HG03175 (cell line): ENCODE results near the gene ANKS3.

Experiments used
- ATAC-seq: cut with Tn5 transposase; IDR thresholded peaks from one replicate; pipeline ENCODE4 v1.9.1; 2021; ENCODE audit warnings: mild to moderate bottlenecking, moderate library complexity; ENCODE audit not compliant: unreplicated experiment

ANKS3 gene

DNA sequence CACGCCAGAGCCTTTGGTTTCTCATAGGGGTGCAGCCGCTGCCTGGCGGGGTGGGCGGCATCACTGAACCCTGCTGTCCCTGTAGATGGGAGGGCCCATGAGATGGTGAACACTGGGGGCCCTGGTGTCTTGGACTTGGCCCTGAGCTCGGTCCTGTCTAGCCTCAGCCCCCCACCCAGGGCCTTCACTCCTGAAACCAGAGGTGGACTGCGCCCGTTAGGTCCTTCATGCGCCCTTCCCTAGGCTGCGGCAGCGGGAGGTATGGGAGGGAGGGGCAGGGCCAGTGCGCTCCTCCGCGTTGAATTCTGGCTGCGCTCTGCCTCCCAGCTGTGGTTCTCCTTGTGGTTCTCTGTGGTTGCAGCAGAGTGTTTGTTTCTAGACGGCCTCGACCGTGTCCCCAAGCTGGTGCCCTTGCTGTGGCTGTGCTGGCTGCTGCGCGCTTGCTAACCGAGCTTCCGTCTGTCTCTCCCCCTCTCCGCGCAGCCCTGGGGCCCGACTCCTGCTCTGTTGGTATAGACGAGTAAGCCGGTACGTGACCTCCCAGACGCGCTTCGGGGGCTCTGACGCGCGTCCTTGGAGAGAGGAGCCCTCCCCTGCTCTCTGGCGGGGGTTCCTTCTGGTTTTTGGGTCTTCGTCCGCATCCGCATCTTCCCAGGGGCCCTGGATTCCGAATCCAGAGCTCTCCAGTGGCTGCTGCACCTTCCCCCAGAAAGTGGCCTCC lies 48.1 kb downstream of the ANKS3 start:
- ATAC-seq, result no peak

DNA sequence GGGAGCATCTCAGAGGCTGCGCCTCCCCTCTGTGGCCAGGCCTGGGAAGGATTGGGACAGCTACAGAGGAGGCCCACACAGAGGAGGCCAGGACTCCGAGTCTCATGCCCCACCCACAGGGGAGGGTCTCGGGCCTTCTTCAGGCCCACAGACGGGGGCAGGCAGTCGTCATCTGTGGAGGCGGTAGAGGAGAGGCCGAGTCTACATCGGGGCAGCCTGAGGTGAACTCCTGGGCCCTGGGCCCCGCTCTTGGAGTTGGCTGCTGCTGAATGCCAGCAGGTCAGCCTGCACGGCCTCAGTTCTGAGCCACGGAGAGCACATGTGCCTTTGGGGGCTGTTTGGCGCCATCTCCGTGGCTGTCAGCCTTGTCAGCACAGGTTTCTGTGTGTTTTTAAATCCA lies 48.8 kb downstream of the ANKS3 start:
- ATAC-seq, result no peak

DNA sequence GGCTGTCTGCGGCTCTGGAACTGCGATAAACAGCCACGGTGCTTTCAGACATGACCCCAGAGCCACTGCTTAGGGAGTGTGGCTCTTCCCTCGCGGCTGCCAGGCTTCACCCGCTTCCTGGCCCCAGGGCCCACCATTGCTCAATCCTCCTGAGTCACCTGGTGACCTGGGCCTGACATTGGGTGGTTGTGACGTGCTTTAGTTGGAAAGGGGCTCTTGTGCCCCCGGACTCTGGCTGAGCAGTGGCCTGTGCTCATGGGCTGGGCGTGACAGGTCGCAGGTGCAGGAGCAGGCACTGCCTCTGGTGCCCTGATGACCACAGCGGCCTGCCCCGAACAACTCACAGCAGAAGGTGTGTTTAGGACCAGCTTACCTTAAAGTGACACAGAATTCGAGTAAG lies 49.3 kb downstream of the ANKS3 start:
- no peak for ATAC-seq

DNA sequence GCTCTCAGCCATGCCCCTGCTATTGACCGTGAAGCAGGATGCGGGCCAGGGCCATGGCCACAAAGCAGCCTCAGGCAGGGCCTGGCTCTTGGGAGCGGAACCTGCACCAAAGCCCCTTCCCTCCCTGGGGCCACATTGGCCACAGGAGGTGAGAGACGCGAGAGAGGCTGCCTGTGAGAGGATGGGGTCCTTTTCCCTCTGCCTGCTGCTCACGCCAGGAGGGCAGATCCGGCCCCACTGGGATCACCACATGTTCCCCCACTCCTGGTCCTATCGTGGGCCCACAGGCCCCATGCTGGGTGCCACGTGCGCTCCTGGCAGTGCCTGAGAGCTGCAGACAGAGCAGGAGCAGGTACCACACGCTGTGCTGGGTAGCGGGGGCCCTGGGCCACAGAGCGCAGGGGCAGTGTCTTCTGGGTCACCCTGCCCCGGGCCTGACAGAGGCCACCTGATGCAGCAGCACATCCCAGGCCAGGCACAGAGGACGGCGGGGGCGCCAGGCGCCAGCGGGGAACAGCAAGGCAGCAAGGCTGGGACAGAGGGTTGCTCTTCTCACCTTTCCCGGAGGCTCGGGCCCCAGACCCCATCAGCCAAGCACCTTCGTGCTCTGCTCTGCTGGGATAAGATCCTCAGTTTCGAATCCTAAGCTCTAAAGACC lies 49.9 kb downstream of the ANKS3 start:
- ATAC-seq, result no peak

DNA sequence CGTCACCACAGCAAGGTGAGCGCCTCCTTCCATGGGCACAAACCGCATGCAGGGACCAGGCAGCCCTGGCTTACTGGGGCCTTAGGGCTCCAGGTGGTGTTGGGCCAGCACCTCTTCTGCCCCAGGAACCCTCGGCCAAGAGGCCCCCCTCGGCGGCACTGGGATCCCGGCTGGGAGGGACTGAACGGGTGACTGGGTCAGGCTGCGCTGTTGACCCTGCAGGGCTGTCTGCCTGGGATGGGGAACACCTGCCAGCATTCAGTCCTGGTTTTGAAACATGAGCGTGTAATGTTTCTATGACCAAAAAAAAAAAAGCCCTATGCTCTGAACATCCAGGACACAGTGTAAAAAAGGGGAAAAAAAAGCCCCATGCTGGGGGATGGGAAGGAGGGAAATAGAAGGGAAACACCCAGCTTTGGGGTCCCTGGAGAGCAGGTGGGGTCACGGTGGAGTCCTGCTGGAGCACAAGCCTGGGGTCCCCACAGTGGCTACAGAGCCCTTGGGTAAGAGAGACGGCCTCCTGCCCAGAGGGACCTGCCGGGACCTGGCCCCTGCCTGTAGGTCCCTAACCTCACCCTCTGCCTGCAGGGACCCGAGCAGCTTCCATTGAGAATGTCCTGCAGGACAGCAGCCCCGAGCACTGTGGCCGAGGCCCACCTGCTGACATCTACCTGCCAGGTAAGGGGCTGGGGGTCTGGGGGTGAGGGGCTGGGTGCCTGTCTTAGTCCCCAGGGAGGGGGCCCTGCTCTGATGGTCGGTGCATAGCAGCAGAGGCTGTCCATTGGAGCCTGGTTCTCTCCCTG lies 50.6 kb downstream of the ANKS3 start:
- no peak for ATAC-seq

DNA sequence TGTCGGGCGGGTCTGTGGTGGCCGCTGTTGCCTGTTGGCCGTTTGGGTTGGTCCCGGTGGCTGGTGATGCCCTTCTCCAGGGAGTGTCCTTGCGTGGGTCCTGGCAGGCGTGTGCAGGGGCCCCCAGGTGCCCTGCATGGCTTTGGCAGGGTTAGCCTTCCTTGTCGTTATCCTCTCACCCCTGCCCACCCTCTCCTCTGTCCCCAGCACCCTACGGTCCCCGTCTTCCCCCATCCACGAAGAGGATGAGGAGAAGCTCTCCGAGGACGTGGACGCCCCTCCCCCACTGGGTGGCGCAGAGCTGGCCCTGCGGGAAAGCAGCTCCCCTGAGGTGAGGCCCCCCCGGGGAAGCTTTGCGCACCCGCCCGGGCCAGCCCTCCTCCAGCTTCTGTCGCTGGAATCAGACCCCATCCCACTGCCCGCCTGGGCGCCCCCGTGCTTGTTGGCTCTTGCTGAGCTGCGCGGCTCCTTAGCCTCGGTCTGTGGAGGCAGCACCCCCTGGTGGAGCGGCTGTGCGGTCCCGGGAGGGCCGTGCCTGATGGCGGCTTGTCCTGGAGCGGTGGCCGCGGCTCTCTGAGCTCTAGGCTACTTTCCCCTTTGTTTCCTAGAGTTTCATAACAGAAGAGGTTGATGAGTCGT lies 51.3 kb downstream of the ANKS3 start:
- ATAC-seq, result no peak

DNA sequence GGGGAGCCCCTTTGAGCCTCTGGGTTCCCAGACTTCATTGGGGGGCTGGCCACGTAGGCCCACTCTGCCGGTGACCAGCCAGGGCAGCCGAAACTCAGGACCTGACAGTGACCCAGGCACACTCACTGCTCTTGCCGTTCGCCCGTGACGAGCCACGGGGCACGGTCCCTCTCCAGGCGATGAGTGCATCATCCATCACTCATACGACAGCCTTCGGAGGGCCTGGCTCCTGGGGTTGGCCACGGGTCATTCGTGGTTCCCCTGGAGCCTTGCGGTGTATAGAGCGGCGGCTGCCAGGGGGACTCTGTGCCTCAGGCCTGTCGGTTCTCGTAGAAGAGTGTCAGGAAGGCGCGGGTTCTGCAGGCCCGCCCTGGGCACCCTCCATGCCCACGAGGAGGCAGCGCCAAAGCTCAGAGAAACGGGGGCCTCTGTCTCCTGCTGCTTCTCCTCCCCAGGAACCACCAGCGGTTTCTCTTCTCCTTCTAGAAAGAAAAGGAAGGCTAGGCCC lies 51.9 kb downstream of the ANKS3 start:
- ATAC-seq, result no peak

DNA sequence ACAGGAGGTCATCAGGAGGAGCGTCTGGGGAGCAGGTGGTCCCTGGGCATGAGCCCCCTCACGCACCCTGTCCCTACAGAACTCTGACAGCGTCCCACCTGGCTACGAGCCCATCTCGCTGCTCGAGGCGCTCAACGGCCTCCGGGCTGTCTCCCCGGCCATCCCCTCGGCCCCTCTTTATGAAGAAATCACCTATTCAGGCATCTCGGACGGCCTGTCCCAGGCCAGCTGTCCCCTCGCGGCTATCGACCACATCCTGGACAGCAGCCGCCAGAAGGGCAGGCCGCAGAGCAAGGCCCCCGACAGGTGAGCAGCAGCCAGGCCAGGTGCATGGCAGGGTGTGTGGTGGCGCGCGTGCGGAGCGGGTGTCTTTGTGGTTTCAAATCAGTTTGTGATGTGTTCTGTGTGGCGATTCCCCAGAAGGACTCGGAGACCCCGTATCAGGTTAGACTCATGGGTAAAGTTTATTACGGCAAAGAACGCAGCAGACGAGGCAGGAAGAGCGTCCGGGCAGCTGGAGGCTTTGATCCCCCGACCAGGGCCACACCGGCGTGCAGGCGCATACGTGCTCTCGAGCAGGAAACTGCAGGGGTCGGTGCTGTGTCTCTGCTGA lies 52.5 kb downstream of the ANKS3 start:
- ATAC-seq, result no peak

DNA sequence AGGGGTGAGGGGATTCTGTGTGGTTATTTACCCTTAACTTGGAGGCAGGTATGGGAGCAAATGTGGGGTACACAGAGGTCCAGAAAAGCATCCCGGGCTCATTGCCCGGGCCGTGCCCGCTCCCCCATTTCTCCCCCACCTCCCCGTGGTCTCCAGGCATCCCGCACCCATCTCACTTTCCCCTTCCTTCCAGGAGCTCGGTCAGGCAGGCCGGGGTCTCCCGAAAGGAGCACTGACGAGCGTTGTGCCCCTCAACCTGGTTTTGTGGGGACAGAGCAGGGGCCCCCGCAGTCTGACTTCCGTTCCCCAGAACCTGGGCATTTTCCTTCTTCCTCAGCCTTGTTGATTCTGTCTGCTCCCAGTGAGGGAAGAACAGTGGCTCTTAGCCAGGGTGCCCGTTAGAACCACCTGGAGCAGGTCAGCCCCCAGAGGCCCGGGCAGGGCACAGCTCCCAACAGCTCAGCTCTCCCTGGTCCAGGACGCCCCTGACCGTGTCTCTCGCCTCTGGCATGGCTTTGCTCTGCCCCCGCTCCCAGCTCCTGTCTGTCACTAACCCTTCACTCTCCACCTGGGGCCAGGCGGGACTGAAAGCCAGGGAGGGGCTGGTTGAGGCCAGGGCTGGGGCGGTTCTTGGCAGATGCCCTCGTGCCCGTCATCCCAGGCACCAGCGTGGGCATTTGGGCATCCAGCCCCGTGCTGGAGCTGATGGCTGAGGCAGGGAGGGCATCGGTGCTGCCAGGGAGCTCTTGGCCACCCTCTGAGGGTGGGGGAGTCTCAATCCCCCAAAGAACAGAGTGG lies 53.2 kb downstream of the ANKS3 start:
- no peak for ATAC-seq

DNA sequence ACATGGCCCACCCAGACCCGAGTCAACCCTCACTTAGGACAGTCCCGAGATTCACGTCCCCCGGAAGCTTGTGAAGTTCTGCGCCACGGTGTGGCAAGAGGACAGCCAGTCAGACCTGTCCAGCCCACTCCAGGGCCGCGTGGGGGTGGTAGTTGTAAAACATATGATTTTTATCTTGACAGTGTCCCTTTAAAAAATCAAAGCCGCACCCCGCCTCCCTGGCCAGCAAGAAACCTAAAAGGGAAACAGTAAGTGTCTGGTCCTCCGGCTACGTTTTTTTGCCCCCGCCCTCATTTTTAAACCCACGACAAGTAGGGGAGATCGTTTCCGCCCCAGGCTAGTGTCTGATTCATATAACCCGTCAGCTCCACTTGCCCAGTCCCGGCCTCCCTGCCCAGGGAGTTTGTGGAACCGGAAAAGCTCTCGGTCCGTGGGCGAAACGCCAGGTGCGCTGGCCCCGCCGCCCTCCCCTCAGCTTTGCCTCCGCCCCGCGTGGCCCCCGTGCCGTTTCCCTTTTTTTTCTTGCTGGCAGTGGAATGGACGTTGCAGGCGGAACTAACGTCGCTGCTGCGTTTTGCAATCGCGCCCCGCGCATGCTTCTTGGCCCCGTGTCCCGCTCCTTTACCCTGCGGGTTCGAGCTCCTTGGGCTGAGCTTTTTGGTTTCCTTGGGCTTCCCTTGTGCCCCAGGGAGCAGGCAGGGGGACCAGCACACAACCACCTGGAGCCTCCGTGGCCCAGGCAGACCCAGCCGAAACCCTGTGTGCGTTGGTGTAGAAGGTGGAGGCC lies 54.0 kb downstream of the ANKS3 start:
- ATAC-seq, result no peak

DNA sequence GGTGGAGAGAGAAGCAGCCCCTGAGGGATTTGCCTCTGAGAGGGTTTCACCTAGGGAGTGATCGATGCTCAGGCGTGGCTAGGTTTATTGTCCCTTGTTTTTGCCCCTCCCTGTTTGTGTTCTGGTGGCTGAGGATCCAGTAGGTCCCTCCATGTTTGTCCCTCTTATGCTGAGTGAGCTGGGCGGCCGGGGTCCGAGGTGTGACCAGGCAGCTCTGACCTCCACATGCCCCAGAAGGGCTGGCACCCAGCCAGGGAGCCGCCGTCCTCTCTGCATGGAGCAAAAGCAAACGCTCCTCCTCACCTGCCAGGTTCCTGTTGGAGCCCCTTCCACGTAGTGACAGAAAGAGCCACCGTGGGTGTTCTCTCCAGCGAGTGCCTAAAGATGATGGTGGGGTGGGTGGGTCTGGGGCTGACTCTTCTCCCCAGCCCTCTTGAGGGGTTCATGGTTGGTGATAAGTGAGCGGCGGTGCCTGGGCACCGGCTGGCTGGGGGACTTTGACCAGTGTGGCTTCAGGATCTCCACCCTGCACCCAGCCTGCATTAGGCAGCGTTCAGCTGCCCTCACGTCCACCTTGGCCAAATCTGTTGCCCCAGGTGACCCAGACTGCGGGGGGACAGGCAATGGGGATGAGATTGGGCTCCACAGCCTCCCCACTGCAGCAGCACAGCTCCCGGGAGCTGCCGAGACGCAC lies 54.8 kb downstream of the ANKS3 start:
- no peak for ATAC-seq

DNA sequence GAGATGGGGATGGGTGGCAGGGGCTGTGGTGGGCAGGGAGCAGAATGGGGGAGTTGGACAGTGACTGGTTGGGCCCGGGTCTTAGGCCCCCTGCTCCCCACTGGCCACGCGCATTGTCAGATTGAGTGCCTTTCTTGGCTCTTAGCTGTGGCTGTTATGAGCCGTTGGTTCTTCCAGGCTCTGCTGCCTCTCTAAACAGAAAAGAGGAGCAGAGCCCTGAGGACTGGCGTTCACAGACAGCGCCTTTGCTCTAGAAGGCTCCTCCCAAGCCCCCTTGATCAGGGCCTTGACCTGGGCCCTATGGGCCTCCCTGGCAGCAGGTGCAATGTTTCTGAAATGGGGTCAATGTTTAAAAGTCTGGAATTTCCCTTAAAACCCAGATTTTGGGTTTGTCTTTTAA lies 55.5 kb downstream of the ANKS3 start:
- no peak for ATAC-seq

DNA sequence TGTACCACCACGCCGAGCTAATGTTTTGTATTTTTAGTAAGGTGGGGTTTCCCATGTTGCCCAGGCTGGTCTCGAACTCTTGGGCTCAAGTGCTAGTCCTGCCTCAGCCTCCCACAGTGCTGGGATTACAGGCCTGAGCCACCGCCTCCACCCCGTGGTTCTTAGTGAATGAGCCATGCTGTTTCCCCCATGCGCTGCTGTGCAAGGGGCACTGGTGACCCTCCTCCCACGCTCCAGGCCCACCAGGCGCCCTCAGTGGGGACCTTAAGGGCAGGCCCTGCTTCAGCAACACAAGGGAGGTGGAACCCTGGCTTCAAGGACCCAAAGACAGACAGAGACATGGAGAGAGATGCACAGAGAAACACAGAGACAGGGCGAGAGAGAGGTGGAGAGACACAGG lies 56.1 kb downstream of the ANKS3 start:
- no peak for ATAC-seq

DNA sequence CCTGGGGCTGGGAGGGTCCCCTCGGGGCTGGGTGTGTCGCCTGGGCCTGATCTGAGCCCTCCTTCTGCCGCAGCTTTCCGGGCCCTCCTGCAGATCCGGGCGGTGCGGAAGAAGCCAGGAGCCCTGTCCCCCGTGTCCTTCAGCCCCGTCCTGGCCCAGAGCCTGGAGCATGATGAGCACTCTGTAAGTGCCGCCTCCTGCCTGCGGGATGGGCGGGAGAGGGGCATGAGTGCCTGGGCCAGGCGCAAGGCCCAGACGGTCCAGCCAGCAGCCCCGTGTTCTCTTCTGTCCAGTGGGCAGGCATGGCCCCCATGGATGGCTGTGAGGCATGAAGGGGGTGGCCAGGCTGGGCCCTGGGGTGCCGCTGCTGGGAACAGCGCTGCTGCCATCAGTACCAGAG lies 56.7 kb downstream of the ANKS3 start:
- no peak for ATAC-seq

DNA sequence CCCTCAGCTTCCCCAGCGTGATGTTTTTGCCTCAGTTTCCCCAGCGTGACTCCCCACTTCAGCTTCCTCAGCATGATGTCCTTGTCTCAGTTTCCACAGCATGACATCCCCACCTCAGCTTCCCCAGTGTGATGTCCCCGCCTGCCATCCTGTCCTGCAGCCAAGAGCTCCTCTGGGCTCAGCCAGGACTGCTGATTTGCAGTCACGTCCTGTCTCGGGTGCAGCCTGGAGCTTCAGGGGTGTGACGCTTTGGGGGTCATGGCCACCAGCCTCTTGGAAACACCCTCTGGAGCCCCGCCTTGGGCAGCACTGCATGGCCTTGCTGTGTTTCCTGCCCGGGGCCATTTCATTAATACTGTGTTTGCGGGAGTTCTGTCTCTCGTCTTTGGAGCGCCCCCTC lies 57.2 kb downstream of the ANKS3 start:
- ATAC-seq, result no peak

DNA sequence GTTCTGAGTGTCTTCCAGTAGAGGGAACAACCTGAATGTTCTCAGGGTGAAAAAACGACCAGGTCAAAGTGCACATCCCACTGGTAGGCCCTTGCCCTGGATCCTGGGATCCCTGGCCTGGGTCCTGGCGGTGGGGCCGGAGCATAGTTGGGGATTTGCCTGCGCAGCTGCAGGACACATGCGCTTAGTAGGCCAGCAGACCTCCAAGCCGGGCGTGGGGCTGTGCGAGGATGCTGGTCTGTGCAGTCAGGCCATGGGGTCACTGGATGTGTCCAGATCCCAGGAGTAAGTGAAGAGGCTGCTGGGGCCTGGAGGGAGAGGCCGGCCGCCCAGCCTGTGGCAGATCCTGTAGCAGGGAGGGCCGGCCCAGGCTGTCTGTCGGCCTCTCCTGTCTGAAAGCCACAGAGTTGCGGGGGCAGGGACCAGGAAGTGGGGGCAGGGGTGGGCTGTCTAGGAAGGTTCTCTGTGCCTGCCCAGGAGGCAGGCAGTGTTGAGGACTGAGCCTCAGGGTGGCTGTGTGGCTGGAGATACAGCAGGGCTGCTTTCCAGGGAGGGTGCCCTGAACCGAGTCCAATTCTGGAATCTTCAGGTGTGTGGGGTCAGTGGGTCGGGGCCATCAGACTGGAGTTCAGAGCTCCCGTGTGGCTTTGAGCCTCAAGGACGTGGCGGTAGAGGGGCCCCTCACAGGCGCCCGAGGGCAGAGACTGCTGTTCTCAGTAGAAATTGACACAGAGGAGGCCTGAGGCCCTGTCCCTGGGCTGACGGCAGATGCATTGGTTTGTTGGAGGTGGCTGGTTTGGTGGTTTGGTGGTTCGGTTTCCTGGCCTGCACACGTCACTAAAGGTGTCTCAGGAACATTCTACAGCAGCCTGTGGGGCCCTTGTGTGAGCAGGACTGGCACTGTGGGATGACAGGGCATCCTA lies 57.9 kb downstream of the ANKS3 start:
- no peak for ATAC-seq

DNA sequence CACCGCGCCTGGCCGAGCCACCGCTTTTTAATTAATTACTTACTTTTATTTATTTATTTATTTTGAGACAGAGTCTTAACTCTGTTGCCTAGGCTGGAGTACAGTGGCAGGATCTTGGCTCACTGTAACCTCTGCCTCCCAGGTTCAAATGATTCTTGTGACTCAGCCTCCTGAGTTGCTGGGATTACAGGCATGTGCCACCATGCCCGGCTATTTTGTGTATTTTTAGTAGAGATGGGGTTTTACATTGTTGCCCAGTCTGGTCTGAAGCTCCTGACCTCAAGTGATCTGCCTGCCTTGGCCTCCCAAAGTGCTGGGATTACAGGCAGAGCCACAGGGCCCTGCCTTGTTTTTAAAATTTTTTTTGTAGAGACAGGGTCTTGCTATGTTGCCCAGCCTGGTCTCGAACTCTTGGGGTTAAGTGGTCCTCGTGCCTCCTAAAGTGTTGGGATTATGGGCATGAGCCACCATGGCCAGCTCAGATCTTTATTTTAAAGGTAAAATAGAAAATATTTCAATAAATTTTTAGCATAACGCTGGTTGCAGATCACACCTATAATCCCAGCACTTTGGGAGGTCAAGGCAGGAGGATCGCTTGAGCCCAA lies 59.0 kb downstream of the ANKS3 start:
- no peak for ATAC-seq
